Measurements from ENCODE around the gene PROC. TPM values are rescaled to one million over a fixed set of nuclear protein-coding genes. Genes with fewer than 3 reads are reported as not detected.

PROC gene
- total and polyA plus RNA-seq, 2 of the 8 experiments (the other 6 are each of a cell fraction or from before 2014, with no cell fraction given), result 1.5 to 1.6 TPM

GRCh38 chr2:127471286-127471988 is 53.2 kb downstream of the PROC start:
- no peak for FAIRE-seq
- ChIA-PET POLR2A (ENCODE audit: partially characterized antibody) (interaction anchor here (1.7 to 2.0 kb wide), 2 partner anchors 9 to 43 kb away, joined by 5 read pairs; no protein-coding TSS in a partner anchor), CTCF (ENCODE audit: partially characterized antibody) (interaction anchor here (0.9 to 5.8 kb wide), 5 partner anchors 9 to 147 kb away, joined by 3 to 54 read pairs (median 5); no protein-coding TSS in a partner anchor)

More at GRCh38 chr2:127471286-127471988, 53.2 kb downstream of the PROC start:
- no peak for DNase-seq (ENCODE audit: low read depth in 1 of 2, low spot score in 2 of 2)
- Histone ChIP-seq H3K36me3 (ENCODE audit: control insufficient read depth in 2 of 4, insufficient read depth in 4 of 4, low read length in 3 of 4) (no peaks in the 10 kb centered on the region; a peak in 1 of 8 replicates), H3K79me1 (ENCODE audit: low read depth, low read length) (no peaks in the 10 kb centered on the region), H2AFZ (ENCODE audit: low read length) (no peak overlapping the region), H2AK5ac (ENCODE audit: low read depth, low read length) (no peak overlapping the region), H3K4me3 (ENCODE audit: extremely low read depth in 1 of 4, insufficient read depth in 2 of 4, low read depth in 3 of 4, low read length in 4 of 4) (no peak overlapping the region), H3K23me2 (ENCODE audit: low read depth, low read length) (no peaks in the 10 kb centered on the region), H3K14ac (ENCODE audit: insufficient read length) (no peak overlapping the region), H2BK120ac (replicated peaks; ENCODE audit: low read depth, low read length) (no peak overlapping the region), H2BK5ac (ENCODE audit: low read depth, low read length) (no peak overlapping the region), H4K91ac (replicated peaks; ENCODE audit: insufficient read length, low read length) (no peak overlapping the region), H3K18ac (ENCODE audit: extremely low read depth, low read length) (no peak overlapping the region), H4K20me1 (replicated peaks in 1 of 2; ENCODE audit: control insufficient read depth in 1 of 2, insufficient read depth in 2 of 2, low read length in 2 of 2) (no peaks in the 10 kb centered on the region), H3K79me2 (ENCODE audit: control insufficient read depth in 1 of 2, insufficient read depth in 2 of 2, low read length in 2 of 2) (no peaks in the 10 kb centered on the region), H2BK20ac (ENCODE audit: low read length) (no peak overlapping the region), H3K9me3 (ENCODE audit: insufficient read depth in 2 of 2, low read depth in 1 of 2, low read length in 1 of 2) (no peaks in the 10 kb centered on the region), H4K5ac (ENCODE audit: insufficient read length, low read depth, low read length) (no peak overlapping the region), H2BK15ac (ENCODE audit: low read length) (no peak overlapping the region), H3K23ac (ENCODE audit: insufficient read length) (no peak overlapping the region), H4K8ac (ENCODE audit: extremely low read depth, insufficient read depth, low read length) (no peak overlapping the region), H3K4me2 (ENCODE audit: insufficient read depth in 1 of 2, low read depth in 2 of 2, low read length in 2 of 2) (no peak overlapping the region), H3K27ac (ENCODE audit: low read depth, low read length) (no peak overlapping the region), H3K56ac (replicated peaks; ENCODE audit: insufficient read length, low read depth, low read length) (no peak overlapping the region), H3K4ac (replicated peaks; ENCODE audit: insufficient read length, low read depth, low read length) (no peak overlapping the region), H3K9ac (replicated peaks in 1 of 4; ENCODE audit: extremely low read depth in 1 of 4, low read depth in 3 of 4, low read length in 3 of 4) (no peak overlapping the region), H3K4me1 (replicated peaks in 1 of 4; ENCODE audit: control insufficient read depth in 3 of 4, insufficient read depth in 4 of 4, low read length in 3 of 4) (no peaks in the 10 kb centered on the region), H2BK12ac (ENCODE audit: low read depth, low read length) (no peak overlapping the region), H3K27me3 (replicated peaks in 1 of 4; ENCODE audit: control insufficient read depth in 3 of 4, extremely low read depth in 1 of 4, insufficient read depth in 3 of 4, low read length in 3 of 4) (no peaks in the 10 kb centered on the region)
- no peak for TF ChIP-seq SIRT6 (IDR thresholded peaks at IDR 0.05; ENCODE audit: low read length)
- no peak for TF ChIP-seq NANOG (IDR thresholded peaks at IDR 0.05; ENCODE audit: insufficient read depth, low read depth, low read length, poor library complexity, severe bottlenecking)
- TF ChIP-seq ASH2L (IDR thresholded peaks at IDR 0.05; ENCODE audit: low read length), result no peak
- TF ChIP-seq BACH1 (IDR thresholded peaks at IDR 0.05; ENCODE audit: low read length), result no peak
- TF ChIP-seq CREB1 (IDR thresholded peaks at IDR 0.05), result no peak
- no peak for TF ChIP-seq MAX (IDR thresholded peaks at IDR 0.05)
- TF ChIP-seq BCL11A (IDR thresholded peaks at IDR 0.05; ENCODE audit: low read depth in 2 of 2, low read length in 2 of 2), result no peak
- WGBS, 2 experiments (ENCODE audit: extremely low coverage in 1 of 2, insufficient coverage in 1 of 2, insufficient read length in 1 of 2, insufficient replicate concordance in 2 of 2, low coverage in 1 of 2, low lambda C conversion rate in 2 of 2, missing lambda C conversion rate in 1 of 2), result 90% methylated on average over 4 of the region's 4 CpGs; no CpG with 5 or more reads in 1 of the 2 experiments
